SKM-1 treated with dmso at 0.1 percent for 144 hours (cell line): ENCODE data around the gene TSPOAP1.
A peak's percentile ranks its signal among the peaks of the same experiment; 100 is the strongest.

Experiments used
- DNase-seq: peaks from one replicate; lab custom pipeline; 2025; ENCODE audit not compliant: unreplicated experiment; lab: John Stamatoyannopoulos, UW

TSPOAP1 gene

DNA sequence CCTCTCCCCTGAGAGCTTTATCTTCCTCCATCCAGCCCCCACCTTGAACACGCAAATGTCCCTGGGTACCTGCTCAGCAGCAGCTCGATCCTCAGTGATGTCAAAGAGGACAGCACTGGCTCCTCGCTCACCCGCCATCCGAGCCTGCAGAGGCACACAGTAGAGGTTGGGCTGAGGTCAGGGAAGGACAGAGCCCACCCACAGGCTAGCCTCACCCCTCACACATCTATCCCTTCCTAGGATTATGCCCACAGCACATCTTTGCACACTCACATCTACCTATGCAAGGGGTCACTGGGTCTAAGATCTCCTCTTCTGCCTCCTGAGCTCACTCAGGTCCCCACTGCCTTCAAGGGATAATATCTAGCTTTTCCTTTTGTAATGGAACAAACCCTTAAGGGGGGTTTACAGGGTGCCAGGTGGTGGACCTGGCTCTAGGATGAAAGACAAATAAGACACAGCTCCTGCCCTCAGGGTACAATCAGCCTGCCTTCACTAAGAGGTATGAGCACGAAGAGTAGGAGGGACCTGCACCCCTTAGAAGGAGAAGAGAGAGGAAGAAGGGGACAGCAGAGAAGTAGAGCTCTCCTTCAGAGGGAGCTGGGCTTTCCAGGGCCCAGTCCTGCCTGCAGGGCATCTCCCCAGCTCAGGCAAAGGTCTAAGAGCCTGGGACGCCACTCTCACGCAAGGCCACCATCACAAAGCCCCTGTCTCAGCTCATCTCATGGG lies 35.0 kb upstream of the TSPOAP1 start:
- DNase-seq: no peak

- no peak for DNase-seq
Measured at GRCh38 chr17:58362368-58363014, 33.9 kb upstream of the TSPOAP1 start.

- DNase-seq: no peak
Measured at GRCh38 chr17:58360296-58361063, 31.9 kb upstream of the TSPOAP1 start.

DNA sequence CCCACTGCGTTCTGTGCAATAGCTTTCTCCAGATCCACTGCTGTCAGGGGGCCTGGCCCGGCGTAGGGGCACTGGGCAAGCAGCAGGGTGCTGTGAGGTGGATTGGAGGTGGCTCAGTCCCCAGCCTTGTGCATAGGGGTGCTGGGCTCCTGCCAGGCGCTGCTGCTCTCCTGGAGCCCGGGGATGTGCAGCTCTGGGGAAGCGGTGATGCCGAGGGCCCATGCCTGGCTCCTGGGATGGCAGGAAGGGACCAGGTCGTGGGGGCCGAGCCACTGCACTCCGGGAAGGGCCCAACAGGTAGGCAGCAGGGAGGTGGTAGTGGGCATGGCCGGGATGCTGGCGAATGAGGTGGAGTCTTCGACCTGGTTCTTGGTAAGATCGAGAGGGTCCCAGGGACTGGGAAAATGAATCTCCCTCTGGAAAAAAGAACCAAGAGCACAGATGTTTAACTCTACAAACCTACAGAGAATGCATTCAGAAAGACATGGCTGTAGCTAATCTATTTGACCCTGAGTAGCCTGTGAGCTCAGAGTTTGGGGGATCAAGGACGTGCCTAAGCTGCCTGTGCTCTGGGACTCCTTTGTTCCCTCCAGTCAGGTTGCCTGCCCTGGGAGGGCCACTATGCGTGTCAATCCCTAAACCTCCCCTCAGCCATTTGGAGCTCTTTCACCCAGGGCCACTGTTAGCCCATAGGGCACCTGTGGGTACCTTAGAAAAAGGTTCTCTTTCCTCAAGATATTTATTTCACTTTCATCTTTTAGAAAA lies 30.0 kb upstream of the TSPOAP1 start:
- no peak for DNase-seq

DNA sequence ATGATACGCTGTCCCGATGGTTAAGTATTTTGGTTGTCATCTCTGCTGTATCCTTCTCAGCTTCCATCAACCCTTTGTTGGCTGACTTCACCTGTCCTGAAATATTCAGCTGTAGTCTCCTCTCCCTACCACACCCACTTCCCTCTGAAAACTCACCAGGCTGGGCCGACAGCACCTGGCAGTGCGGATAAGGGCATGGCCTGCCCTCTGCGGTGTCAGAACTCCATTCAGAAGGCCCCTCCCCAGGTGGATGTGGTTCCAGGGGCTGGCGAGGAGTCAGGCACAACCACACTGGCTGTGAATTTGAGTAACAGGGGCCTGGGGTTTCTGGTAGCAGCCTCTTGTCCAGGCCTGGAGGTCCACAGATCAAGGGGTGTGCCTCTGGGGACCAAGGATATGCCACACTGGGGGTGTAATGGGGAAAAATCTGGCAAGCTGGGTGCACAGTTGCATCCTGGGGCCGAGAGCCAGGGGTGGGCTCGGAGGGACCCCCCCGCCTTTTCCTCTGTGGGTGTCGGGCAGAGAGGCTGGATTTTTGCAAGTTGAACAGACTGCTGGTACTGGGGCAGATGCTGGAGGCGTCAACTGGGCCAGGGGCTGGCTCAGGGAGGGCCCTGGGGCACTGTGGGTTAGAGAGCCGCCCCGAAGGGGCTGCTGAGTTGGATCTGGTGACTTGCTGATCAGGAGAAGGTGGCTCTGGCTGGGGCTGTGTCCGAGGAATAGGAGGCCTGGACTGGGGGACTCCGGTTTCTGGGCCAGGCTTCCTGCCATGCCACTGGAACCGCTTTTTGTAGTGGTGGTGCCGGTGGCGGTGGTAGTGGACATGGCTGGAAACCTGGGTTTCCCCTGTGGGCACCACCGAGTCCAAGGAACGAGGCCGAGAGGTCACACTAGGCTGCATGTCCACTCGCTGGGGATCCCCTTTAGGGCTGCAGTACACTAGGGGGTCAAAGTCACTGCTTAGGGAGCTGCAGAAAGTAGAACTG lies 29.0 kb upstream of the TSPOAP1 start:
- no peak for DNase-seq

DNA sequence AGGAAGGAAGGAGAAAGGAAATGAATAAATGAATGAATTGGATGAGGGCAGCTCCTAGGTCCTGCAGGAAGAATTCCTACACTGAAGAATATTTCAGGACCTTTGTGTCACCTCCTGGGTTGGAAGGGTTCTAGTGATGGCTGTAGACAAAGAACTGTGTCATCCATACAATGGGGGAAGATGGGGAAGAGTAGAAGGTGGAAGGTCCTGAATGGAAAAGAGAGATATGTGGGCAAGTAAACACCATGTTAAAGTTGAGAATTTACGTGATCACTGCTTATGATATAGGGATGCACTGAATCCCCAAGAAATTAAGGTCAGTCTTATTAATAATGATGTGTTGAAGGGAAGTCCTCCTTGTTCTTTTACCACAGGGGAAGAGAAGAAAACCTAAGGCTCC lies 27.6 kb upstream of the TSPOAP1 start:
- no peak for DNase-seq

DNA sequence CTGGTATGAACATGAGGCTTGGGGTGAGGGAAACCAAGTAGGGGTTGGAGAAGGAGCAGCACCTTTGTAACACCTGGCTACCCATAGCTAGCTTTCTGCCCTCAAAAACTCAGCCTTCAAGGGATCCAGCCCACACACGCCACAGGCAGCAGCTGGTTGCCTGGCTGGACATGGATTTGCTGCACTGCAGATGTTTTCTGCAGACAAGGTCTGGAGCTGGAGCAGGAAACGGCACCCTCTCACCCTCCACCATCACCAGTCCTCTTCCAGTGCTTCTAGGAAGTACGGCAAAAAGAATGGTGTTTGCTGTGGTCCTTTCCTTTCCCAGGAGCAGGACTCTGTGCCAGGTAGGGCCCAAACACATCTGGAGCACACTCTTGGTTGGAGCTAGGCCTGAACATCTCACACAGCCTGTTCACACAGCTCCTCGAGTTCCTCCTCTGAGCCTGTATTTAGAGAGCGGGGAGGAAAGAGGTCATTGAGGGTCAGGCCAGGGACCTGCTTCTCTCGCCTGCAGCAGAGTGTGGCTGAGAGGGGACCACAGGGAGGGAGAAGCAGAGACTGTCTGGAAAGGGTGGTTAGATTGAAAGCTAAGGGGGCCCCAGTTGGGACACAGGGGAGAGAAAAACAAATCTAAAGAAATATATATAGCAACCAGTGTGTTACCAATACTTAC lies 26.1 kb upstream of the TSPOAP1 start:
- DNase-seq: no peak

DNA sequence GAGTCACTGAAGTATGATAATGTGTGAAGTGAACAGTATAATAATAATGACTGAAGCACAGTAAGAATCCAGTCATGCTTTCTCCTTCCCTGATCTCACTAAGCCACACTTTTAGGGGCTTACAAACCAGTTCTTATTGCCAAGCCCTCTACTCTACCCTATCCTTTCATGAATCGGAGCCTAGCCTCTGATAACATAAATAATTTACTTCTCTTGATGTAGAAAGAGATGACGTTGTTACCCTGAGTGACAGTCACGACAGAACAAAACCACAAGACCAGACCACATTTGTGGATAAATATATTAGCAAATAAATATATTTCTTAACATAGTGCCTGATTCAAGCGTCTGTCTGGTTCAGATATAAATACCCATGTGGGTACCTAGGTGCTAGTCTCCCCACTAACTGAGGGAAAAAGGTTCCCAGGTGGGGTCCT lies 24.8 kb upstream of the TSPOAP1 start:
- DNase-seq: no peak

- DNase-seq: peak; percentile 56
Measured at GRCh38 chr17:58352596-58353388, 24.2 kb upstream of the TSPOAP1 start.

DNA sequence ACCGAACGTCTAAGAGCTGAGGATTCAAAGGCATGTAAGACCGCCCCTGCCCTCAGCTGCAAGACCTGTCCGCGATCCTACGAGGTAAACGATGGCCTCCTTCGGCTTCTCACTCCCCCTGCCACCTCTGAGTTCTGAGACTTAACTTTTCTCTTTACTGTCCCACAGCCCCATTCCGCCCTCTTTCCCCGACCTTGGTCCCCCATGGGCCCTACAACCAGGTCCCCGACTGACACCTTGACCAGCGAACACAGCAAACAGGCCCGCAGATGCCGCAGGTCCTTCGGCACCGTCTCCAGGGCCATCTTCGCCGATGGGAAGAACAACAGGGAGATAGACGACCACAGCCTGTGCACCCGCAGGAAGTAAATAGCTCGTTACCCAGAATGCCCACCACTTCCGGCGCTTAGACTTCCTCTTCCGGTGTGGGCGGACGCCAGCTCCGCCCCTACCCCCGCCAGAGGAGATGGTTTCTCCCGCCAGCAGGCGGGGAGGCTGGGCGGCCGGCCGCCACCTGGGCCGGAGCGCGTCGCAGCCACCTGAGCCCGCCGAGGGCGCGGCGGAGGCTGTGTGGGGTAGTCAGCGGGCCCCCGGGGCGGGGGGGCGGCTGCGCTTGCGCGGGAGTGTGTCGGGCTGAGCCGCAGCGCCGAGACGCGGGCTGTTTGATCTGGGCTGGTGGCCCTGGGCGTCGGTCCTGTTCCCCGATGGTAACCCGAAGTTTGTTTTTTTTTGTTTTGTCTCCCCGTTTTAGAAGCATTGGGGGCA lies 23.4 kb upstream of the TSPOAP1 start, which contains the start of gene SUPT4H1:
TSS of gene SUPT4H1 (minus strand) at position 371 of the 765 bp plus-strand sequence. CDS start at position 305, 66 bp downstream.
- DNase-seq: peak; percentile 88

DNA sequence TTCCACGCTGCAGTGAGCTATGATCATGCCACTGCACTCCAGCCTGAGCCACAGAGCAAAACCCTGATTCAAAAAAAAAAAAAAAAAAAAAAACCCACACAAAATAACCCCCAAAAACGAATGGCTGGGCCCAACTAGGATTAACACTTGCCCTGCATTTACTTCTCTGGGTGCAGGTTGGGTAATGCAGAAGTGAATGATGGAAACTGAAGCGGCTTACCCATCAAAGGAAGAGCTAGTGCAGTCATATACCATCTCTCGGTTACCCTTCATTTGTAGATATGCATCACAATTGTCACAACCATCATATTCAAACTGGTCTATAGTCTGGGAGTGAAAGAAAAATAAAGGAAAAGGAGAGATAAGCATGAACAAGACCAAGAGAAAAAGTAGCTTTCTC lies 22.6 kb upstream of the TSPOAP1 start:
- DNase-seq: no peak

DNA sequence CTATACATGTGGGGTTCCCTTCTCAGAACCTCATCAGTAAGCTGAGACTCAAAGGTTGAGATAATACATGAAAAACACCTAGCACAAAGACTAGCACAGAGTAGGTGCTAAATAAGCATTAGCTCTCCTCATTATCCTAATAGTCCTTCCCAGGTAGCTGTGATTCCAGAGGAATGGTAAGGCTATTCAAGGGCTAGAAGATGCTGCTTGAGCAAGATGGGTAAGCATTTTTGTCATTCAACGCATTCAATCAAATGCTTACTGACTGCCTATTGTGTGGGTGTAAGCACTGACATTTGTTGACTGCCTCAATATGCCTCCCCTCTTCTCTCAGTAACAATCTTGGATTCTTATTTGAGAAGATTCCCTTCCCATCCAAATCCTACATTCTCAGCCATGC lies 19.4 kb upstream of the TSPOAP1 start:
- no peak for DNase-seq

GRCh38 chr17:58345500-58345899 lies 16.9 kb upstream of the TSPOAP1 start:
- no peak for DNase-seq

GRCh38 chr17:58344791-58345157 lies 16.2 kb upstream of the TSPOAP1 start:
- no peak for DNase-seq

- DNase-seq: peak; percentile 85
Measured at GRCh38 chr17:58344047-58344790, 15.6 kb upstream of the TSPOAP1 start.

DNA sequence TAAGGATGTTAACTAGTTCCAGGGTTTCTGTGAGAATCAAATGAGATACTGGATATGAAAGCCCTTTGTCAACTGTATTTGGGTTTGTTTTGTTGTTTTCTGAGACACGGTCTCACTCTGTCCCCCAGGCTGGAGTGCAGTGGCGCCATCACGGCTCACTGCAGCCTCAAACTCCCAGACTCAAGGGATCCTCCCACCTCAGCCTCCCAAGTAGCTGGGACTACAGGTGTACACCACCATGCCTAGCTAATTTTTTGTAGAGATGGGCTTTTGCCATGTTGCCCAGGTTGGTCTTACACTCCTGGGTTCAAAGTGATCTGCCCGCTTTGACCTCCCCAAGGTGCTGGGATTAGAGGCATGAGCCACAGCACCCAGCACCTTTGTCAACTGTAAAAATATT lies 14.5 kb upstream of the TSPOAP1 start:
- DNase-seq: no peak

DNA sequence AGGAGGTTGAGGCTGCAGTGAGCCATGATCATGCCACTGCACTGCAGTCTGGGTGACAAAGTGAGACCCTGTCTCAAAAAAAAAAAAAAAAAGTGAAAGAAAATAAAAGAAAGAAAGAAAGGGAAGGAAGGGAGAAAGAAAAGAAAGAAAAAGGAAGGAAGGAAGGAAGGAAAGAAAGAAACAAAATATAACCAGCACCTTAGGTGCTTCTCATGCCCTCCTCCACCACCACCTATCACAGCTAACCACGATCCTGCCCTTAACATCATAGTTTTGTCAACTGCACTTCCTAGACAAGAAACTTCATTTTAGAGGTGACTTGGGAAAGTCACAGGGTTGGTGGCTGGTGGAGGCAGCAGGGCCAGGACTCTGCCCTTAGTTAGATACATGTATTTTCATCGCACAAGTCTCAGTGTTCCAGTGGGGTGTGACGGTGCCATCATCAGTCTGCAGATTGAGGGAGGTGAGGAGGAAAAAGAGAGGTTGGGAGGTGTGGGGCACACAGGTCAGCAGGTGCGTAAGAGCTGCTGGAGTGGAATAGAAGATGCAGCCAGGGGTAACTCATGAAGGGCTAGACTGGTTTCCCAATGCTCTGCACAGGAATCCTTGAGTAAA lies 13.4 kb upstream of the TSPOAP1 start:
- DNase-seq: no peak
